Measurements from ENCODE around the gene JAZF1.

JAZF1 gene

GRCh38 chr7:27793780-27794179 lies 386.8 kb downstream of the JAZF1 start:
- no peak for DNase-seq

GRCh38 chr7:27788437-27788836 lies 392.2 kb downstream of the JAZF1 start:
- no peak for DNase-seq

DNA sequence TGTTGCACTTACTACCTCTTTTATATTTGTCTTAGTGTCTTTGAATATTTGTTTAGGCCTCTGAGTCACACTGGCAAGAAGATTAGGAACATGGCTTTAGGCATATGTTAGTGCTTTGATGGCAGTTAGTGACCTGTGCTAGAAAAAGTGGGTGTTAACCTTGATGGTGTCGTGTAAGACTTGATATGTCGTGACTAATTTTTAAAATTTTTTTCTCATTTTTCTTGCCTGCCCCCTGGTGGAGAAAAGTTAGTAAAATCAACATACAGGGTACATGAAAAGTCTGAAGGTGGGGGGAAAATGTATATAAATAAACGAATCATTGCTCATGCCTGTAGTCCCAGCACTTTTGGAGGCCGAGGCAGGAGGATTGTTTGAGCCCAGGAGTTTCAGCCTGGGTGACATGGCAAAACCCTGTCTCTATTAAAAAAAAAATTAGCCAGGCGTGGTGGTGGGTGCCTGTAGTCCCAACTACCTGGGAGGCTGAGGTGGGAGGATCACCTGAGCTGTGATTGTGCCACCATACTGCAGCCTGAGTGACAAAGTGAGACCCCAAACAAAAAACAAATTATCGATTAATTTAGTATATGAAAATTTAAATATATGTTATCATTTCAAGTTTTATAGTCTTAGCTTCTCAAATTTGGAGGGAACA lies 396.1 kb downstream of the JAZF1 start:
- DNase-seq: no peak

- no peak for DNase-seq
These were observed 397.7 kb downstream of the JAZF1 start for GRCh38 chr7:27782849-27783248.

DNA sequence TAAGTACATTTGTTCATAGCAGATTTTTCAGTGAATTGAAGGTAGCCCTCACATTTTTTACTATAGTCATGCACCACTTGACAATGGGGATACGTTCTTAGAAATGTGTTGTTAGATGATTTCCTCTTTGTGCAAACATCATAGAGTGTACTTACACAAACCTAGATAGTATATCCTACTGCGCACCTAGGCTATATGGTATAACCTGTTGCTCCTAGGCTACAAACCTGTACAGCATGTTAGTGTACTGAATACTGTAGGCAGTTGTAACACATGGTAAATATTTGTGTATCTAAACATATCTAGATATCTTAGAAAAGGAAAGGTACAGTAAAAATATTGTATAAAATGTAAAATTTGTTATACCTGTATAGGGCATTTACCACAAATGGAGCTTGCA lies 399.4 kb downstream of the JAZF1 start:
- DNase-seq: no peak
